ENCODE data around the gene TMEM50B. TPM values are rescaled to one million over a fixed set of nuclear protein-coding genes. Genes with fewer than 3 reads are reported as not detected.

TMEM50B gene
- total and polyA plus RNA-seq, 2 experiments from 2014 or later, result 25.1 to 26.1 TPM

GRCh38 chr21:33406493-33406892, 73.3 kb downstream of the TMEM50B start:
- peaks cover 68% of the 10 kb centered on the region for H3K79me2 ChIP-seq (replicated peaks; ENCODE audit: insufficient read depth)
- H3K9me2 ChIP-seq (ENCODE audit: insufficient read depth), result no peaks in the 10 kb centered on the region
- H4K20me1 ChIP-seq (replicated peaks; ENCODE audit: insufficient read depth), result peaks cover 15% of the 10 kb centered on the region
- H3K36me3 Mint-ChIP-seq (ENCODE audit: low read depth), result peaks cover 13% of the 10 kb centered on the region; the same call in 2 of the 3 replicates
- peaks cover 14% of the 10 kb centered on the region for H3K27me3 Mint-ChIP-seq (ENCODE audit: insufficient read depth, low read depth, poor library complexity)
- TF ChIP-seq EZH2phosphoT487 (IDR thresholded peaks at IDR 0.05; ENCODE audit: unreplicated experiment) (no peak), JUNB (IDR thresholded peaks at IDR 0.05; ENCODE audit: unreplicated experiment) (no peak), EZH2 (IDR thresholded peaks at IDR 0.05; ENCODE audit: low read depth, unreplicated experiment) (no peak), ZNF462 (CRISPR knock-in tag; IDR thresholded peaks at IDR 0.05) (no peak), STAT1 (IDR thresholded peaks at IDR 0.05; ENCODE audit: unreplicated experiment) (no peak), ZNF331 (CRISPR knock-in tag; IDR thresholded peaks at IDR 0.05; ENCODE audit: low read depth) (no peak), NANOG (IDR thresholded peaks at IDR 0.05; ENCODE audit: borderline replicate concordance) (no peak), ZNF114 (CRISPR knock-in tag; IDR thresholded peaks at IDR 0.05) (no peak), POLR2AphosphoS5 (IDR thresholded peaks at IDR 0.05; ENCODE audit: low read depth) (no peak), CREB1 (CRISPR knock-in tag; IDR thresholded peaks at IDR 0.05; ENCODE audit: low read depth) (no peak)
- TF ChIP-seq, protein P1, sequence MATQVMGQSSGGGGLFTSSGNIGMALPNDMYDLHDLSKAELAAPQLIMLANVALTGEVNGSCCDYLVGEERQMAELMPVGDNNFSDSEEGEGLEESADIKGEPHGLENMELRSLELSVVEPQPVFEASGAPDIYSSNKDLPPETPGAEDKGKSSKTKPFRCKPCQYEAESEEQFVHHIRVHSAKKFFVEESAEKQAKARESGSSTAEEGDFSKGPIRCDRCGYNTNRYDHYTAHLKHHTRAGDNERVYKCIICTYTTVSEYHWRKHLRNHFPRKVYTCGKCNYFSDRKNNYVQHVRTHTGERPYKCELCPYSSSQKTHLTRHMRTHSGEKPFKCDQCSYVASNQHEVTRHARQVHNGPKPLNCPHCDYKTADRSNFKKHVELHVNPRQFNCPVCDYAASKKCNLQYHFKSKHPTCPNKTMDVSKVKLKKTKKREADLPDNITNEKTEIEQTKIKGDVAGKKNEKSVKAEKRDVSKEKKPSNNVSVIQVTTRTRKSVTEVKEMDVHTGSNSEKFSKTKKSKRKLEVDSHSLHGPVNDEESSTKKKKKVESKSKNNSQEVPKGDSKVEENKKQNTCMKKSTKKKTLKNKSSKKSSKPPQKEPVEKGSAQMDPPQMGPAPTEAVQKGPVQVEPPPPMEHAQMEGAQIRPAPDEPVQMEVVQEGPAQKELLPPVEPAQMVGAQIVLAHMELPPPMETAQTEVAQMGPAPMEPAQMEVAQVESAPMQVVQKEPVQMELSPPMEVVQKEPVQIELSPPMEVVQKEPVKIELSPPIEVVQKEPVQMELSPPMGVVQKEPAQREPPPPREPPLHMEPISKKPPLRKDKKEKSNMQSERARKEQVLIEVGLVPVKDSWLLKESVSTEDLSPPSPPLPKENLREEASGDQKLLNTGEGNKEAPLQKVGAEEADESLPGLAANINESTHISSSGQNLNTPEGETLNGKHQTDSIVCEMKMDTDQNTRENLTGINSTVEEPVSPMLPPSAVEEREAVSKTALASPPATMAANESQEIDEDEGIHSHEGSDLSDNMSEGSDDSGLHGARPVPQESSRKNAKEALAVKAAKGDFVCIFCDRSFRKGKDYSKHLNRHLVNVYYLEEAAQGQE (IDR thresholded peaks at IDR 0.05; ENCODE audit: unreplicated experiment), result no peak
- TF ChIP-seq, protein P2, sequence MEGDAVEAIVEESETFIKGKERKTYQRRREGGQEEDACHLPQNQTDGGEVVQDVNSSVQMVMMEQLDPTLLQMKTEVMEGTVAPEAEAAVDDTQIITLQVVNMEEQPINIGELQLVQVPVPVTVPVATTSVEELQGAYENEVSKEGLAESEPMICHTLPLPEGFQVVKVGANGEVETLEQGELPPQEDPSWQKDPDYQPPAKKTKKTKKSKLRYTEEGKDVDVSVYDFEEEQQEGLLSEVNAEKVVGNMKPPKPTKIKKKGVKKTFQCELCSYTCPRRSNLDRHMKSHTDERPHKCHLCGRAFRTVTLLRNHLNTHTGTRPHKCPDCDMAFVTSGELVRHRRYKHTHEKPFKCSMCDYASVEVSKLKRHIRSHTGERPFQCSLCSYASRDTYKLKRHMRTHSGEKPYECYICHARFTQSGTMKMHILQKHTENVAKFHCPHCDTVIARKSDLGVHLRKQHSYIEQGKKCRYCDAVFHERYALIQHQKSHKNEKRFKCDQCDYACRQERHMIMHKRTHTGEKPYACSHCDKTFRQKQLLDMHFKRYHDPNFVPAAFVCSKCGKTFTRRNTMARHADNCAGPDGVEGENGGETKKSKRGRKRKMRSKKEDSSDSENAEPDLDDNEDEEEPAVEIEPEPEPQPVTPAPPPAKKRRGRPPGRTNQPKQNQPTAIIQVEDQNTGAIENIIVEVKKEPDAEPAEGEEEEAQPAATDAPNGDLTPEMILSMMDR (conservative IDR thresholded peaks at IDR 0.05; ENCODE audit: low read depth in 2 of 2), result no peak
- TF ChIP-seq, protein P3, sequence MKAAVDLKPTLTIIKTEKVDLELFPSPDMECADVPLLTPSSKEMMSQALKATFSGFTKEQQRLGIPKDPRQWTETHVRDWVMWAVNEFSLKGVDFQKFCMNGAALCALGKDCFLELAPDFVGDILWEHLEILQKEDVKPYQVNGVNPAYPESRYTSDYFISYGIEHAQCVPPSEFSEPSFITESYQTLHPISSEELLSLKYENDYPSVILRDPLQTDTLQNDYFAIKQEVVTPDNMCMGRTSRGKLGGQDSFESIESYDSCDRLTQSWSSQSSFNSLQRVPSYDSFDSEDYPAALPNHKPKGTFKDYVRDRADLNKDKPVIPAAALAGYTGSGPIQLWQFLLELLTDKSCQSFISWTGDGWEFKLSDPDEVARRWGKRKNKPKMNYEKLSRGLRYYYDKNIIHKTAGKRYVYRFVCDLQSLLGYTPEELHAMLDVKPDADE (IDR thresholded peaks at IDR 0.05), result no peak
- no peak overlapping the region for H3K4me2 ChIP-seq
- H3K4me1 ChIP-seq (ENCODE audit: insufficient read depth), result peaks cover 4% of the 10 kb centered on the region; the same call in 1 of the 2 replicates
- no peak overlapping the region for H2AFZ ChIP-seq
- H3K27ac ChIP-seq (ENCODE audit: low read depth), result no peak overlapping the region
- peaks cover 11% of the 10 kb centered on the region for H3K4me1 Mint-ChIP-seq
- H3K27ac Mint-ChIP-seq, result no peak overlapping the region
- H3K27me3 ChIP-seq (ENCODE audit: insufficient read depth), result peaks cover 5% of the 10 kb centered on the region; the same call in 1 of the 2 replicates
- no peaks in the 10 kb centered on the region for H3K9me3 Mint-ChIP-seq
- H3K36me3 ChIP-seq (ENCODE audit: insufficient read depth), result no peaks in the 10 kb centered on the region
- H3F3A ChIP-seq (replicated peaks; ENCODE audit: low read depth), result peaks cover 13% of the 10 kb centered on the region; the same call in 1 of the 2 replicates
- DNase-seq (ENCODE audit: low spot score), result no peak
- no peak for ATAC-seq
- H3K4me3 ChIP-seq, result no peak overlapping the region
- H3K4me3 Mint-ChIP-seq, result no peak overlapping the region

Data from GM23338 (cell line).